OCI-LY7 (cell line): ENCODE data around the gene SDCCAG8.

ENCODE experiments used
- CTCF ChIP-seq: fragments of 200-600 bp; sonication (generic); conservative IDR thresholded peaks from 2 replicates; pipeline ENCODE4 v1.5.1; 2014; ENCODE audit warnings: mild to moderate bottlenecking, antibody characterized with exemption, low read length, moderate library complexity, mixed read lengths
- EZH2phosphoT487 ChIP-seq: fragments of 200-600 bp; sonication (generic); IDR thresholded peaks from 2 replicates; pipeline ENCODE4 v1.6.1; 2018; ENCODE audit warnings: low read depth, borderline replicate concordance, mild to moderate bottlenecking, mixed run types, antibody characterized with exemption, low read length, moderate library complexity, mixed read lengths

- TF ChIP-seq EZH2phosphoT487 = no peak
- TF ChIP-seq CTCF = no peak
Observed at GRCh38 chr1:243402868-243403267, 147.0 kb downstream of the SDCCAG8 start.
